Liver (tissue), 3 donors: ENCODE data around the gene EFHD2.

ENCODE experiments used
- CTCF ChIP-seq: fragments of 150-350 bp; IDR thresholded peaks from 2 replicates; pipeline ENCODE4 v1.5.1; 2017; ENCODE audit warnings: improper control_type of control experiment, low read depth, low read length; ENCODE audit not compliant: missing input control
- EGR1 ChIP-seq, 2 donors: IDR thresholded peaks; 2 replicates each; pipeline ENCODE4 v1.6.1; 2016 to 2018; ENCODE audit warnings: antibody characterized with exemption in 2 of 2, low read depth in 2 of 2
- RAD21 ChIP-seq, 2 donors: IDR thresholded peaks; 2 replicates each; pipeline ENCODE4 v1.6.1; 2016; ENCODE audit warnings: antibody characterized with exemption in 2 of 2, mild to moderate bottlenecking in 2 of 2
- REST ChIP-seq: IDR thresholded peaks from 2 replicates; pipeline ENCODE4 v1.6.1; 2016; ENCODE audit warnings: antibody characterized with exemption, mild to moderate bottlenecking
- donor health status: healthy.
- donor health status: healthy.

GRCh38 chr1:15380601-15381508 is 28.8 kb upstream of the EFHD2 start:
- TF ChIP-seq CTCF (no peak), EGR1 (IDR thresholded peaks at IDR 0.05; ENCODE audit: low read depth in 2 of 2) (no peak), REST (no peak), RAD21 (IDR thresholded peaks at IDR 0.05) (no peak)
